GM23248 (cell line): ENCODE measurements around the gene PVR. TPM values are rescaled to one million over a fixed set of nuclear protein-coding genes. Genes with fewer than 3 reads are reported as not detected.
"Not testable (repeated sequence)": the region's sequence is repeated elsewhere in the genome, so short reads cannot be mapped to it uniquely, and the experiment has no call there.

Experiments
- DNase-seq: peaks from one replicate; pipeline ENCODE4 v3.0.0-alpha.2; 2015
- H2AFZ ChIP-seq: fragments of 200-600 bp; sonication (generic); 2 replicates; pipeline ENCODE4 v1.6.1; 2016; ENCODE audit warnings: antibody characterized with exemption
- H3F3A ChIP-seq: fragments of 200-600 bp; sonication (generic); 2 replicates; pipeline ENCODE4 v1.6.1; 2016; ENCODE audit warnings: mild to moderate bottlenecking, antibody characterized with exemption, mixed run types; ENCODE audit not compliant: insufficient read depth
- H3K27ac ChIP-seq: fragments of 200-600 bp; sonication (generic); 2 replicates; pipeline ENCODE4 v1.5.1; 2016; ENCODE audit warnings: mild to moderate bottlenecking
- H3K27me3 ChIP-seq: fragments of 200-600 bp; sonication (generic); replicated peaks from 2 replicates; pipeline ENCODE4 v1.6.1; 2016; ENCODE audit warnings: mild to moderate bottlenecking; ENCODE audit not compliant: insufficient read depth
- H3K36me3 ChIP-seq: fragments of 200-600 bp; sonication (generic); 2 replicates; pipeline ENCODE4 v1.6.1; 2016; ENCODE audit warnings: low read depth, mild to moderate bottlenecking
- H3K4me1 ChIP-seq: fragments of 200-600 bp; sonication (generic); 2 replicates; pipeline ENCODE4 v1.6.1; 2016; ENCODE audit warnings: mild to moderate bottlenecking; ENCODE audit not compliant: insufficient read depth
- H3K4me2 ChIP-seq: fragments of 200-600 bp; sonication (generic); one replicate; pipeline ENCODE4 v1.6.1; 2016; ENCODE audit warnings: mild to moderate bottlenecking; ENCODE audit not compliant: unreplicated experiment
- H3K4me3 ChIP-seq: fragments of 200-600 bp; sonication (generic); 2 replicates; pipeline ENCODE4 v1.5.1; 2016; ENCODE audit warnings: mild to moderate bottlenecking
- H3K79me2 ChIP-seq: fragments of 200-600 bp; sonication (generic); 2 replicates; pipeline ENCODE4 v1.6.1; 2016; ENCODE audit warnings: mild to moderate bottlenecking; ENCODE audit not compliant: insufficient read depth
- H3K9ac ChIP-seq: fragments of 200-600 bp; sonication (generic); 2 replicates; pipeline ENCODE4 v1.6.1; 2016; ENCODE audit warnings: mild to moderate bottlenecking
- H3K9me2 ChIP-seq: fragments of 200-600 bp; sonication (generic); 2 replicates; pipeline ENCODE4 v1.6.1; 2016; ENCODE audit warnings: mixed run types, mild to moderate bottlenecking, moderate library complexity; ENCODE audit not compliant: insufficient read depth
- H3K9me3 ChIP-seq: fragments of 200-600 bp; sonication (generic); one replicate; pipeline ENCODE4 v1.6.1; 2017; ENCODE audit warnings: low read depth
- H4K20me1 ChIP-seq: fragments of 200-600 bp; sonication (generic); 2 replicates; pipeline ENCODE4 v1.6.0; 2016; ENCODE audit not compliant: insufficient read depth
- EZH2 ChIP-seq: fragments of 200-600 bp; sonication (generic); IDR thresholded peaks from 2 replicates; pipeline ENCODE4 v1.6.1; 2018; ENCODE audit warnings: antibody characterized with exemption, mild to moderate bottlenecking; ENCODE audit not compliant: insufficient read depth, poor library complexity, severe bottlenecking
- EZH2phosphoT487 ChIP-seq: fragments of 200-600 bp; sonication (generic); IDR thresholded peaks from 2 replicates; pipeline ENCODE4 v1.6.1; 2018; ENCODE audit warnings: antibody characterized with exemption, moderate library complexity, mild to moderate bottlenecking, low read depth; ENCODE audit not compliant: insufficient read depth
- WGBS, 2 experiments: methylation state at CpG; one replicate each; pipeline ENCODE4 v1.1.6; 2015 to 2017; ENCODE audit warnings: low lambda C conversion rate in 2 of 2, low coverage in 1 of 2; ENCODE audit errors: missing lambda C conversion rate in 2 of 2; 5-methylcytosine and 5-hydroxymethylcytosine counted together
- in situ Hi-C: fragments of 300-500 bp; cut with MboI; formaldehyde crosslinking; loops from 2 replicates; pipeline ENCODE4 v1.15.0; 2020
- polyA plus RNA-seq: library from polyadenylated mRNA; unstranded; fragments of >200 nt; fragmentation: Nextera tagmentation; extraction: Ambion mirVana; gene quantifications from 2 replicates; pipeline ENCODE4 v1.2.1, GENCODE V29; 2016
- total RNA-seq: library from RNA; depleted of rRNA; stranded (reverse); fragments of >200 nt; shearing (Covaris generic); gene quantifications from 2 replicates; pipeline ENCODE4 v1.2.3, GENCODE V29; 2014

PVR gene
- total and polyA plus RNA-seq, 2 experiments from 2014 or later: 58.8 to 148 TPM

DNA sequence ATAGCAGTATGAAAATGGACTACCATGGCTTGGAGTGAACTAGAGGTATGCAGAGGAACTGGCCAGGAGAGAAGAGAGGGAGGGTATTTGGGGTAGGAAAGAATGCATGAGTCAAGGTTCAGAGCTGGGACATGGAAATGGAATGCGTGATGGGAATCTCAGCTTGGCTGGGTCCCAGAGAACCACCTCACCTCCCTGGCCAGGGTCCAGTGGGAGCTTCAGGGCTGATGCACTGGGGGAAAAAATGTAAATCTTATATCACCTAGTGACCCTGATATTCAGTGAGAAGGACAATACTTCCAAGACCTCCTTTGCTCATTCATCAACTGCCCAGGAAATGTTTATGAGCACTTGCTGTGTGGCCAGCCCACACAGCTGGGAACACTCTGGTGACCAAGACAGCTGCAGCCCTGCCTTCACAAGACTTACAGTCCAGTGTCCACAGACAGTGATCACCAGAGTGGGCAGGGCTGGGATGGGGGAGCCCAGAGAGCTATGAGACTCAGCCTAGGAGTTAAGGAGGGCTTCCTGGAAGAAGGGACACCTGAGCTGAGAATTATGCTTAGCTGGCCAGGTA is 17.6 kb upstream of the PVR start:
- Histone ChIP-seq H3K36me3 (no peaks in the 10 kb centered on the region), H3K9ac (no peak overlapping the region), H3K9me2 (no peaks in the 10 kb centered on the region), H3K27me3 (no peaks in the 10 kb centered on the region), H3K9me3 (no peaks in the 10 kb centered on the region), H3K79me2 (no peaks in the 10 kb centered on the region), H2AFZ (no peak overlapping the region), H3F3A (peaks cover 17% of the 10 kb centered on the region), H4K20me1 (no peaks in the 10 kb centered on the region), H3K4me3 (no peak overlapping the region), H3K4me1 (peaks cover 20% of the 10 kb centered on the region), H3K27ac (peak overlapping the region; percentile 73), H3K4me2 (no peak overlapping the region)
- no peak for TF ChIP-seq EZH2
- DNase-seq: peak; percentile 96
- in situ Hi-C loops: no loop called here
- WGBS, 2 experiments: 0% methylated on average over 1 of the region's 1 CpG

DNA sequence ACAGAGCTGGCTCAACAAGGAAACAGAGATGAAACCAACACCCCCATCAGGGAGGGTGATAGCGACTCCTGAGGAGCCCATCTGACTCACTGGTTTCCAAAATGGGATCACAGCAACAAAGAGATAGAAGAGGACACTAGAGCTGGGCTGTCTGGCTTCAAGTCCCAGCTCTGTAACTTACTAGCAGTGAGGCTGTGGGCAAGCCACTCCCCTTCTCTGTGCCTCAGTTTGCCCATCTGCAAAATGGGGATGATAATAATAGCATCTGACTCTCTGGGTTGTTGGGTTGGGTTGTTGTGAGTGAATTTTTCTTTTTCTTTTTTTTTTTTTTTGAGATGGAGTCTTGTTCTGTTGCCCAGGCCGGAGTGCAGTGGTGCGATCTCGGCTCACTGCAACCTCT is 16.1 kb upstream of the PVR start:
- Histone ChIP-seq H3K79me2 (no peaks in the 10 kb centered on the region), H3K36me3 (no peaks in the 10 kb centered on the region), H3K9me3 (no peaks in the 10 kb centered on the region), H3K4me1 (peaks cover 20% of the 10 kb centered on the region), H3K9me2 (no peaks in the 10 kb centered on the region), H2AFZ (no peak overlapping the region), H3K27ac (no peak overlapping the region), H4K20me1 (no peaks in the 10 kb centered on the region), H3F3A (peaks cover 17% of the 10 kb centered on the region), H3K4me2 (no peak overlapping the region), H3K4me3 (no peak overlapping the region), H3K27me3 (no peaks in the 10 kb centered on the region), H3K9ac (no peak overlapping the region)
- no peak for DNase-seq
- 84 to 85% methylated on average over 4 of the region's 4 CpGs for WGBS, 2 experiments
- in situ Hi-C loops: no loop called here
- TF ChIP-seq EZH2phosphoT487: no peak
- TF ChIP-seq EZH2: no peak

DNA sequence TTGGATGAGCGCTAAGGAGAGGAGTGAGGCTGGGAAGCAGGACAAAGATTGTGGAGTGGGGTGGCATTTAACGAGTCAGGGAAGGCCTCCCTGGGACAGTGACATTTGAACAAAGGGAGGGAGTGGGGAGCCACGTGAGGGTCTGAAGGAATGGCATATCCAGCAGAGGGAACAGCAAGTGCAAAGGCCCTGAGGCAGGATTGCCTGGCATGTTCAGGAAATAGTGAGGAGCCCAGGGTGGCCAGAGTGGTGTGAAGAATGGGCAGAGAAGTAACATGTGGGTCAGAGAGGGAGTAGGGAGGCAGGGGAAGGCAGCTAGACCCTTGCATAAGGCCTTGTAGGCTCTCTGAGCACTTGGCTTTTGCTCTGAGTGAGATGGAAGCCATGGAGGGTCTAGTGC is 14.9 kb upstream of the PVR start:
- Histone ChIP-seq H3K27me3 (no peaks in the 10 kb centered on the region), H2AFZ (no peak overlapping the region), H3F3A (peaks cover 17% of the 10 kb centered on the region), H3K36me3 (no peaks in the 10 kb centered on the region), H3K4me3 (no peak overlapping the region), H3K9me3 (no peaks in the 10 kb centered on the region), H3K27ac (no peak overlapping the region), H3K4me1 (peaks cover 20% of the 10 kb centered on the region), H3K9me2 (no peaks in the 10 kb centered on the region), H4K20me1 (no peaks in the 10 kb centered on the region), H3K9ac (no peak overlapping the region), H3K4me2 (no peak overlapping the region), H3K79me2 (no peaks in the 10 kb centered on the region)
- TF ChIP-seq EZH2: no peak
- TF ChIP-seq EZH2phosphoT487: no peak
- in situ Hi-C loops: no loop called here
- WGBS, 2 experiments: 67 to 72% methylated on average over 3 of the region's 3 CpGs
- no peak for DNase-seq

DNA sequence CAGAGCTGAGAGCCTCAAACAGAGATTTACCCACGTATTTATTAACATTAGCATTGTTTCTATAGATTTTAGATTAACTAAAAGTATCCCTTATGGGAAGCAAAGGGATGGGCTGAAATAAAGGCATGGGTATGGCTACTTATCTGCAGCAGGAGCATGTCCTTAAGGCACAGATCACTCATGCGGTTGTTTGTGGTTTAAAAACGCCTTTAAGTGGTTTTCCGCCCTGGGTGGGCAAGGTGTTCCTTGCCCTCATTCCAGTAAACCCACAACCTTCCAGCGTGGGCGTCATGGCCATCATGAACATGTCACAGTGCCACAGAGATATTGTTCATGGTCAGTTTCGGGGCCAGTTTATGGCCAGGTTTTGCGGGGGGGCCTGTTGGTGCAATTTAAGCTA is 12.1 kb upstream of the PVR start:
- in situ Hi-C loops, H3K4me2 ChIP-seq, H3K9ac ChIP-seq, H3K36me3 ChIP-seq, H3K27me3 ChIP-seq, H4K20me1 ChIP-seq, H2AFZ ChIP-seq, H3K4me3 ChIP-seq, H3K9me3 ChIP-seq, H3K9me2 ChIP-seq, H3K79me2 ChIP-seq, DNase-seq, H3K27ac ChIP-seq: not testable (repeated sequence)
- 84 to 90% methylated on average over 8 of the region's 8 CpGs for WGBS, 2 experiments
- Histone ChIP-seq H3F3A (peaks cover 24% of the 10 kb centered on the region), H3K4me1 (peaks cover 23% of the 10 kb centered on the region)

DNA sequence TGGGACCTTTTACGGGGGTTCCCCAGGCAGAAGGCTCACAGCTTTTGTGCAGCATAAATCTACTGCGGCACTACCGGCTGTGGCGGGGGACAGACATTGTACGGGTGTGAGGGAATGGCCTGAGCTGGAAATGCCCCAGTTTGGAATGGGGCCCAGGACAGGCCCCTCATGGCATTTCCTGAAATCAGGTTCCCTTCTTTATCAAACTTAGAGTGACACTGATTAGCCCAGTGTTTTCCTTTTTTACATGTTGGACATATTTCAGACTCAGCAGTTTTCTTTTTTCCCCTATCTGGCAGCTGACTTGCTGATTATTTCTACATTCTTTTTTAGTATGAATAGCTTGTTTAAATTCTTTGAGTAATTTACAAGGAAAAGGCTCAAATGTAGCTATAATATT is 9.7 kb upstream of the PVR start:
- H3K9me2 ChIP-seq, H2AFZ ChIP-seq, H3K79me2 ChIP-seq, H3K9me3 ChIP-seq, H4K20me1 ChIP-seq, H3K9ac ChIP-seq, DNase-seq, H3K4me3 ChIP-seq, H3K4me2 ChIP-seq, H3K27me3 ChIP-seq, H3K36me3 ChIP-seq, in situ Hi-C loops, H3K27ac ChIP-seq: not testable (repeated sequence)
- Histone ChIP-seq H3F3A (peaks cover 25% of the 10 kb centered on the region), H3K4me1 (peaks cover 19% of the 10 kb centered on the region)
- 34 to 56% methylated on average over 5 of the region's 5 CpGs for WGBS, 2 experiments
